NB4 (cell line): ENCODE results near the gene CCDC81.

Experiments
- DNase-seq: peaks from one replicate; pipeline ENCODE4 v3.0.0; 2010; ENCODE audit warnings: low read depth
- H3K4me3 ChIP-seq: one replicate; pipeline ENCODE4 v1.5.1; 2011; ENCODE audit warnings: mild to moderate bottlenecking, low read depth, low read length, moderate library complexity
- CTCF ChIP-seq: IDR thresholded peaks from one replicate; pipeline ENCODE4 v1.5.1; 2012; ENCODE audit warnings: low read depth, low read length
- MAX ChIP-seq: IDR thresholded peaks from 2 replicates; pipeline ENCODE4 v1.6.1; 2011; ENCODE audit warnings: low read depth, low read length
- MYC ChIP-seq: IDR thresholded peaks from 2 replicates; pipeline ENCODE4 v1.6.1; 2011; ENCODE audit warnings: low read depth, low read length
- POLR2A ChIP-seq: IDR thresholded peaks from 2 replicates; pipeline ENCODE4 v1.6.1; 2011; ENCODE audit warnings: mild to moderate bottlenecking; ENCODE audit not compliant: insufficient read length; ENCODE audit errors: extremely low read depth

CCDC81 gene

DNA sequence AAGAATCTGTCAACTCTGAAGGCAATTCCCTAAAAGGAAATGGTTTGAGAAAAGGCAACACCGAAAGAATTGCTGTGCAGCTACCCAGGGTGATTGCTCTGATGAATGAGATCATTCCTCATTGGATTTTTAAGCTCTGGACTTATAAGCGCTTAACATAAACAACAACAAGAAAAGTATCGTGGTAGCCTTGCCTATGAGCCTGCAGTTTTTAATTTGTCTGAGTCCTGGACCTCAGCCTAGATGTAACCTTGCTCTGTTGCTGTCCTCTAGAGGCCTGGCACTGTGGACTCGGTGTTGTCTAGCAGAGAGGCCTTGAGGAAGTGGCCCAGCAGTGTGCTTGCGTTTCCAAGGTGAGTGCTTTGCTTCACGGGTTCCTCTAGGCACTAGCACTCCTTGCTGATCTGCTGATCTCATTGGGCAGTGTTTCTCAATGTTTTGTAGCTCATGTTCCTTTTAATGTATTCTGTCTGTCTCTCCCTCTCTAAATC, 20.4 kb downstream of the CCDC81 start:
- peak; percentile 43 for DNase-seq
- no peak for TF ChIP-seq MYC
- TF ChIP-seq MAX: no peak
- TF ChIP-seq CTCF: no peak
- no peak for TF ChIP-seq POLR2A
- no peak overlapping the region for H3K4me3 ChIP-seq

DNA sequence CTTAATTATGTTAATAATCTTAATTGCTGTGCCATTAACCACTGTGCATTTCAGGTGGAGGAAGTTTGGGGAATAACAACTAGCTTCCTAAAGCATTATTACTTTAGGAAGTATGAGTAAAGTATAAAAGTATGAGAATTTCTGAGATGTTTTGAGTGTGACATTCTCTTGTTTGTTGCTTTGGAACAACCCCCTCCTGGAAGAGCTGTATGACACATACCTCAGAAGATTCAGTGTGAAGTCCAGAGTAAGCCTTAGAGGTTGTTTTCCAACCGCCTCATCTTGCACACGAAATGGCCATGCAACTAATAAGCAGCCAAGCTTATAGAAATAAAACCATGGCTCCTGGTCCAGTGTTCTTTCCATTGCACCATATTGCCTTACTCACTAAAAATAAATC, 21.7 kb downstream of the CCDC81 start:
- no peak overlapping the region for H3K4me3 ChIP-seq
- DNase-seq: no peak
- no peak for TF ChIP-seq CTCF
- no peak for TF ChIP-seq POLR2A
- TF ChIP-seq MYC: no peak
- no peak for TF ChIP-seq MAX

DNA sequence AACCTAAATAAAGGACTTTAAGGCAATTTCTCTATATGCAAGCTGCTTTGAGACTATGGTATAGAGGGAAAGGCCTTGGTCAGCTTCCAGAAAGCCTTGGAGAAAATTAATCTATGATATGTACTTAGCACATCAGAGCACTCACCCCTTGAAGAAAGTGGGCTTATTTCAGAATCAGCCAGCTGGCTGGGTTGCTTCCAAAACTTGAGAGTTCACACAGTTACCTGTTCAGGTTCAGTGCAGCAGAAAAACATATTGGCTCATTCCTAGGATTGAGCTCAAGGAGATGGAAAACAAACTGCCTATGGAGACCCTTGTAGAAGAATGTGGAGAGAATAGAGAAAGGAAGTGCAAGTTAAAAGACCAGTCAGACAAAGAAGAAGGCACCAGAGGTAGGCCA, 22.7 kb downstream of the CCDC81 start:
- no peak for DNase-seq
- H3K4me3 ChIP-seq: no peak overlapping the region
- no peak for TF ChIP-seq MYC
- TF ChIP-seq CTCF: no peak
- TF ChIP-seq POLR2A: no peak
- TF ChIP-seq MAX: no peak

DNA sequence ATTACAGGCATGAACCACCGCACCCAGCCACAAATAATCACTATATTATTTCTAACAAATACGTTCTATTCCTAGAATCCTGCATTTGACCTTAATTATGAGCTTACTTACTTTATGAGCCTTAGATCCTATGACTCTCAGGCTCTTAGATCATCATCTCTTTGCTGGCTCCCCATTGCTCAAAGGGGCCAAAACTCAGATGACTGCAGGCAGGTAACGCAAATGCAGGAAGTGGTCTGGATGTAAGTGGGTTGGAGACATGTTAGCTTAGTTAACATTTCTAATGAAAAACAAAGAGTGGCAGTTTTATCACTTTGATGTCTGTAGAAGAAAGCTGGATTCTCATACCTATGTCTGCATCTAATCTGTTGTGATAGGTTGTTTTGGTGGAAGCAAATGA, 23.4 kb downstream of the CCDC81 start:
- no peak for DNase-seq
- H3K4me3 ChIP-seq: no peak overlapping the region
- TF ChIP-seq MYC (no peak), POLR2A (no peak), CTCF (no peak), MAX (no peak)

GRCh38 chr11:86403458-86403857, 28.8 kb downstream of the CCDC81 start:
- TF ChIP-seq MAX (no peak), CTCF (no peak), MYC (no peak), POLR2A (no peak)
- DNase-seq: no peak
- H3K4me3 ChIP-seq: no peak overlapping the region

GRCh38 chr11:86408845-86409244, 34.2 kb downstream of the CCDC81 start:
- TF ChIP-seq CTCF (no peak), MAX (no peak), MYC (no peak), POLR2A (no peak)
- no peak overlapping the region for H3K4me3 ChIP-seq
- DNase-seq: no peak
